ENCODE measurements around the gene LSMEM2.
"Not testable (repeated sequence)": the region's sequence is repeated elsewhere in the genome, so short reads cannot be mapped to it uniquely, and the experiment has no call there.

The LSMEM2 gene

DNA sequence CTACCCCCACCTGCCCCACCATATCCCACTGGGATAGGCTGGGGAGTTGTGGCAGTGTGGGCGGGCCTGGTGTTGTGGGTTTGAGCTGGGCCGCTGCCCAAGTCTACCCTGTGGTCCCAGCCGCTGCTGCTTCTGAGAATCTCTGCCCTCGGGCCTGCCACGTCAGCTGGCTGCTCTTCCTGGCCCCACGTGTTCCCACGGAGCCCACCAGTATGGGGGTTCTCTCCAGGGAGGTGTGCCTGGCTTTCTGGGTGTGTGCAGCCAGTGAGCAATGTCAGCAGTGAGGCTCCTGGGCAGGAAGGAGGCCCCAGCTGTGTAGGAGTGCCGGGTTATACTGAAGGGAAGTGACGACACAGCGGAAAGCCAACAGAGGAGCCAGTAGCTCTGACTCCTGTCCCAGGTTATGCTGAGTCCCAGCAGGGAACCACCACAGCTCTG, 32.4 kb upstream of the LSMEM2 start:
- peak; percentile 66 for DNase-seq

DNA sequence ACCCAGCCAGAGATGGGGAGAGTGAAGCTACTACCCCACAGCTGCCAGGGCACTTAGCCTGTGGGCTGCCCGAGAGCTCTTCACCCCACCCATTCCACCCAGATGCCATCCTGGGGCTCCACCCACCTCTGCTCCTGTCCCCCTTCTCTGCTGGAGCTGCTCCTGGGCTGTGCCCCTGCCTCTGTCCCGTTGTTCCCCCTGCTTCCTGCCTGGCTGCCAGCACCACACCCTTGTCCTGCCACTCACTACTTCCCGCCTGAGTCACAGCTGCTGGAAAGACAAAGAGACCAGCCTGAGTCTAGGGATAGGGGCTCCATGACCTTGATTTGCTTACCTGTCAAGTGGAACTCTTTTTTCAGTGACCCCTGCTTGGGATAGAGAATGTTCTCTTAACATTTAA, 30.5 kb upstream of the LSMEM2 start:
- no peak for DNase-seq

DNA sequence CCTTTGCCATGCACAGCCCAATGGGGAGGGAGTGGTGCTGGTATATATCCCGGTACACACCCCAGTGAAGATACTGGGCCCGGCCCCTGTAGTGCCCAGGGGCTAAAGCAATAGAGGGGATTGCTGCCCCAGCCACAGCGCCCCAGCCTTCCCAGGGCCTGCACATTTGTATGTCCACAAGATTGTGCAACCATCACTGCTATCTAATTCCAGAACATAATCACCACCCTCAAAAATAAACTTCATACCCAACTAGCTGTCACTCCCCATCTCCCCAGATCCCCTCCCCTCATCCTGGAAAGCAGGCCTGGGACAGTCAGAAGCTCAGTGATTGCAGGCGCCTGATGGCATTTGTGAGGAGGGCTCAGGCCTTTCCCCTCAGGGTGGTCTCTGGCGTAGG, 29.4 kb upstream of the LSMEM2 start:
- no peak for DNase-seq

DNA sequence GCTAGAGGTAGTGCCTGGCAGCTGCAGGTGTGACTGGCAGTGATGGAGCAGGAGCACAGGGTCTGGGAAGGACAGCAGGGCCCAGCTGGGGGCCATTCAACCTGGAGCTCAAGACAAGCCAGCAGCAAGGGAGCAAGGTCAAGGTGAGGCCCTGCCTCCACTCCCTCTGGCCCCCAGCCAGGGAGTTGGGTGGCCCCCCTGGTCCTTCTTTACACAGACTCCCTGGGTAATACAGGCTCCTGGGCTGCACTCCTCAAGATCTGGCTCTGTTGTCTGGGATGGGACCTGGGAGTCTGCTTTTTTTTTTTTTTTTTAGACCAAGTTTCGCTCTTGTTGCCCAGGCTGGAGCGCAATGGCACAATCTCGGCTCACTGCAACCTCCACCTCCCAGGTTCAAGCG, 28.4 kb upstream of the LSMEM2 start:
- DNase-seq, result no peak

DNA sequence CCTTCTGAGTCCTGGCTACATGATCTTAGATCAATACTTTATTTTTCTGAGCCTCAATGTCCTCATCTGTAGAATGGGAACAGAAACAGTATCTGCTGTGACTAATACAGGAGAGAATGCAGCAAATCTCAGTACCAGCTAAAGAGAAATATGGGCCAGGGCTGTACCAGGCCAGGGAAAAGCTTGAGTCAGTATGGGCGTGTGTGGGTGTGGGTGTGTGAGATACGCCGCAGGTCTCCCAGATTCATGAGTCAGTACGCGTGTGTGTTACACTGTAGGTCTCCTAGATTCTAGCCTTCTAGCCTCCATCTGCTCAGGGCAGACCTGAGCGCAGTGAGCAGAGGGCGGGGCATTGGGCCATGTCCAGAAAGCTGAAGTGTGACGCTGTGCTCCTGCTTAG, 27.7 kb upstream of the LSMEM2 start:
- no peak for DNase-seq

DNA sequence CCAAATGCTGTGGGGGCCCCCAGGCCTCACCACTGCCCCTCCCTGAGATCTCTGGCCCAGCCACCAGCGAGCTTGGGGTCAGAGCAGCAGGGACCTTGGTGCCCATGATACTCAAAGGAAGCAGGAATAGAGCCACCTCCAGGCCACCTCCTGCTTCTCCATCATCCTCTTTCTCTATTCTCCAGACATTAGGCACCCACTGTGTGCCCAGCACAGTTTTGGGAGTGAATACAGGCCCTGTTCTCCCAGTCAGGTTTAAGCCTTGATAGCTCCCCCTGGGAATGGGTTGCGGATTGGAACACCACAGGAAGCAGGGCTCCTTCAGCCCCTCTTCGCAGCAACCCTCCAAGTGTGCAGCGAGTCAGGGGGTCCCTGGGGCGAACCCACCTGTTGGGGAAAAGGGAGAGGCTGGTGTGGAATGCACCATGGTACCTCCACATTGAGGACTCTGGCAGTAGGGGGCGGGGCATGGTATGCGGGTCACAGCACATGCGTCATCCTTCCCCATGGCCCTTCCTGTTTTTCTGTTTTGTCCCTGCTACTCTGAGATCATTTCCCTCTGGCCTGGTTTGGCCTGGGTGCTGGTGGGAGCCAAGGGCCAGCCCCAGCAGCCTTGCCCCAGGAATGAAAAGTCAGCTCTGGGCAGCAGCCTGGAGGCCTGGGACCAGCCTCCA, 24.2 kb upstream of the LSMEM2 start:
- no peak for DNase-seq

DNA sequence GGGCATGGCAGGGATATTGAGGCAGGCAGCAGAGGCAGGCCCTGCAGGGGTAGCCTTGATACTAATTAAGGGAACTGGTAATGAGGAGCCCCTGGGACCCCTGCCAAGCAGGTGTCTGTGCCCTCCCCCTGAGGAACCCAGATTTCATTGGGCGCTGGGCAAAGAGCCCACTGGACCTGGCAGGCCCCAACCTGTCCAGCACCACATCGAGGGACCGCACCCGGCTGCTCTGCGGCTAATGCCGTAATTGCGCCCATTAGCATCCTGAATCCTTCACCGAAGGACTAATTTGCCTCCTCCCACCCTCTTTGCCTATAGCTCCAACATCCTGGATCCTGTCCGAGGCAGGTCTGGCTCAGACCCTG, 23.7 kb upstream of the LSMEM2 start:
- DNase-seq, result no peak

DNA sequence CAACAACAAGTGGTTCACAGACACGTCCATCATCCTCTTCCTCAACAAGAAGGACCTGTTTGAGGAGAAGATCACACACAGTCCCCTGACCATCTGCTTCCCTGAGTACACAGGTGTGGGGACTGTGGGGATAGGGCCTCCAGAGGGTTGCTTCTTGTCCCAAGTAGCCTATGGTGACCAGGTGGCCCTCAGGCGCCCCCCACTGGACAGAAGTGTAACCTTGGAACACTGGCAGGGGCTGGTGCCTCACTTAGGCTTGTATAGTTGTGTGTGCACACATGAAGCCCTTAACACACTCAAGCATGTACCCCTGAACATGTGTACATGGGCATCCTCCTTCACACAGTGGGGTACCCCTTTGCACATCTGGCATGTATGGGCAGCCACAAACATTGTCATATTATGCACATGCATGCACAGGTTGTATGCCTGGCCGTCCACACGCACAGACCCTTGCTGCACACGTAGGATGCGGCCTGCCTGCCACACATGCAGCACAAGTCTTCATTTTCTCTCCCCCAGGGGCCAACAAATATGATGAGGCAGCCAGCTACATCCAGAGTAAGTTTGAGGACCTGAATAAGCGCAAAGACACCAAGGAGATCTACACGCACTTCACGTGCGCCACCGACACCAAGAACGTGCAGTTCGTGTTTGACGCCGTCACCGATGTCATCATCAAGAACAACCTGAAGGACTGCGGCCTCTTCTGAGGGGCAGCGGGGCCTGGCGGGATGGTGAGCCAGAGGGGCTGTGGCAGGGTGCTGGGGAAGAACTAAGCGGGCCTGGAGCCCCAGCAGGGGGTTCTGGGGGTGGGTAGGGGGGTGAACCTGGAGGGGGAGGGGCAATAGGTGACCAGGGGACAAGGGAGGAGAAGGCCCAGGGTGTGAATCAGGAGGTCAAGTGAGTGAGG, 21.7 kb upstream of the LSMEM2 start:
- DNase-seq, result no peak

DNA sequence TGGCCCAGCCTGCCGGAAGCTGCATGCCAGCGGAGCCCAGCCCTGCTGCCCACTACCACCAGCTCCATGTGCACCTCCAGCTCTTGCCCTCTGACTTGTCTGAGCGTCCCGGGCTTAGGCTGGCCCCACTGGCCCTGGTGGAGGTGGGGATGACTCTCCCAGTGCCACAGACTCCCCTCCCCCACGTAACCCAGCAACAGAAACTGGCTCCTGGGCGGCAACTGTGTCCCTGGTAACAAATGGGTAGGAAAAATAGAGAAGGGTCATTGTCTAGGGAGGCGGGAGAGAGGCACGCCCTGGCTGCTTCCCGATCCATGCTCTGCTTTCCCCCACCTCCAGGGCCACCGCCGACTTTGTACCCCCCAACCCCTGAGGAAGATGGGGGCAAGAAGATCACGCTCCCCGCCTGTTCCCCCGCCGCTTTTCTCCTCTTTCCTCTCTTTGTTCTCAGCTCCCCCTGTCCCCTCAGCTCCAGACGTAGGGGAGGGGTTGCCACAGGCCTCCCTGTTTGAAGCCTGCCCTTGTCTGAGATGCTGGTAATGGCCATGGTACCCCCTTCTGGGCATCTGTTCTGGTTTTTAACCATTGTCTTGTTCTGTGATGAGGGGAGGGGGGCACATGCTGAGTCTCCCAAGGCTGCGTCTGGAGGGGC, 20.7 kb upstream of the LSMEM2 start:
- DNase-seq, result no peak

DNA sequence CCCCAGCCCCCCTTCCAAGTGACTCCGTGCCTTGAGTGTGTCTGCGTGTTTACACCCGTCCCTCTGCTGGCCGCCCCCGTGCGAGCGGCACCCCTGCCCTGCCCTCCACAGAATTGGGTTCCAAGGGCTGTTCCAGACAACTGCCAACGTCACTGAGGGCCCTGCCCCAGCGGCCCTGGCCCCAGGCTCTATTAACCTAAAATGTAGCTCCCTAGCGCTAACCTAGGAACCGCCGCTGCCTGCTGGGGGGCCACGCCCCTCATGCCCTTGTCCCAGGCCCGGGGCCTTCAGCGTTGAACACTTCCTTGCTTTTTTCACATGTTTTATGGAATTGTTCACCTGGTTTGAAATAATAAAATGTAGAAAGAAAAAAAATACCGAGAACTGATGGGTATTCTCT, 19.9 kb upstream of the LSMEM2 start:
- no peak for DNase-seq

DNA sequence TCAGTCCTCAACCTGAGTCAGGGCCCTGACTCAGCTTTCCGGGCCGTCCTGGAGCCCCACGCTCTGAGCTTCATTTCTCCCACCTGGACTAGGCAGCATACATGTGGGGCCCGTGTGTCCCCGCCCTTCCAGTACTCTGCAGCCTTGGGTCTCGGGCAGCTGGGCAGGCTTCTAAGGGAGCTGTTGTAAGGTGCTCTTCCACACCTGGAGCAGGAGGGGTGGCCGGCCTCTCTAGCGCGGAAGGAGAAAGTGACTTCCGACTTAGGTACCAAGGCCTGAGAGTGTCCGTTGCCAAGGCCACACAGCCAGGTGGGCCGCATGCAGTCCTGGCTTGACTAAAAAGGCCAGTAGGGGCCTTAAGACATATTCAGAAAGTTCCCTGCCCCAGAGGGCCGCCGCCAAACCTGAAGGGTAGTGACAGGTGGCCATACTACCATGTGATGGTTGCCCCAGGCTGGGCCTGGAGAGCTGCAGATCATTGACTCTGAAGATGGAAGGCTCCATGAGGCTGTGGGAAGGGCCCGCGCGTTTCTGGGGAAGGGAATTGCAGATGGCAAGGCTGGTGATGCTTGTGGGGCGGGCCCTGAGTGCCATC, 19.4 kb upstream of the LSMEM2 start:
- no peak for DNase-seq

DNA sequence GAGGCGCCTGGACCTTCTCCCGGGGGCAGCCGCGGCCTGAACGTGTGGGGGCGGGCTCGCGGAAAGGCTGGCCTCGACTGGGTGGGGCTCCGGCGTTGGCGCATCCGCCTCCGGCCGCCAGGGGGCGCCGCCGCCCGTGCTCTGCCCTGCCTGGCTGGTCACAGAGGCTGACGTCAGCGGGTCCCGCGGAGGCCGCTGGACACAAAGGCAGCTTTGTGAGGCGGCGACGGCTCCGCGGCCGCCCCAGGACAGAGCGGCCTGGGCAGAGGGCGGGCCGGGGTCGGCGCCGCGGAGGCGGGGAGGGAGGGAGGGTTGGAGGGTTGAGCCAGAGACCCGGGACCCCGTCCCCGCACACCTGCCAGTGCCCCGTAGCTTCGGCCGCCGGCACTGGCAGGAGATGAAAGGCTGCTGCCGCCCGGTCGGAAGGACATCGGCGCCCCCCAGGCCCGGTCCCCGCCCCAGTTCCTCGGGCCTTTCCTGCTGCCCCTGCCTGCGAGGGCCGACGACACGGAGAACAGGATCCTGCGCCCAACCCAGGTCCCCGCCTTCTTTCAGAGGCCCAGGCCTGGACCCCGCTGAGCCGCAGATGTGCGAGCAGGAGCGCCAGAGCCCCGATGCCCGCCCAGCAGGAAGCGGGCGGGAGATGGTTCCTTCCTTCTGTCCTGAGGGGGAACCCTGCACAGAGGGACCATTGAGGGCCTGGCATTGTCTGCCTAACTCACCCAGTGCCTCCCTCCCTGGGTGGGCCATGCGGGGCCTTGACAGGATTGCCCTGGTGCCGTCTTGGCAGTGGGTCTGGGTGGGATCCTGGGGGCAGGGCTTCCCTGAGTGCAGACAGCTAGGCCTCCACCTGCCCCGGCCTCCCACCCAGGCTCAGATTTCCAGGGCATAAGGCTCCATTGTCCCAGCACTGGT, 18.6 kb upstream of the LSMEM2 start:
- peak; percentile 70 for DNase-seq

DNA sequence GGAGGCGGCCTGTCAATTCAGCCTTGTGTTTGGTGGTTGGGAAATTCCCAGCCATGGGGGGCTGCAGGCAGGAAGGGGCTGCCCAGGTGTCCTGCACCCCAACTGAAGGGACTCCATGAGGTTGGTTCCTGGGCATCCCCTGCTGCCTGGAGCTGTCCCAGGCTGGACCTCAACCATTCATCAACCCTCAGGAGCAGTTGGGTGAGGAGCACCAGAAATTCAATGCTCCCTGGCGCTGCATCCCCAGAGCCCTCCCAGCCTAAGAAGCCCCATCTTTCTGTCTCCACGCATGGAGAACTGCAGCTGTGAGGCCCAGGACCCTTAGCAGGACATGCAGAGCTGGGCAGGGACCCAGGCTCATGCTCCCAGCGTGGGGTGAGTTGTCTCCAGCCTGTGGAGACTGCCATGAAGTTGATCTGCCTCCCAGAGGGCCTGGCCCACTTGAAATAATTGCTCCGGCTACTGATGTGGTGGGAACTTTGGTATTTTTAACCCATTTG, 17.9 kb upstream of the LSMEM2 start:
- no peak for DNase-seq

DNA sequence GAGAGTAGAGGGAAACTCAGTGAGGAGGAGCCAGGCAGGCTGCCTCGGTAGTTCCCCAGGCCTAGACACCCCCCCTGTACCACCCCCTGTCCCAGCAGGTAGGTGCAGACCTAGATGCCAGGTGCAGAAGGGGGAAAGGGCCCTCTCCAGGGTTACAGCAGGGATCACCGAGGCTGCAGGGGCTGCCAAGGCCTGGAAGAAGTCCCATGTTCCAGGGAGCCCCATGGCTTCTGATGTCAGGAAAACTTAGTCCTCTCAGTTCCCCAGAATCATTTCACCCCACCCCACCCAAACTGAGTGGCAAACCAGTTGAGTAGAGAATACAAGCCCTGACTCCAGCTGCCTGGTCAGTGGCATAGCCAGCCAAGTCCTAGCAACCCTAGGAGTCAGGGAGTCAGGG, 17.4 kb upstream of the LSMEM2 start:
- no peak for DNase-seq

DNA sequence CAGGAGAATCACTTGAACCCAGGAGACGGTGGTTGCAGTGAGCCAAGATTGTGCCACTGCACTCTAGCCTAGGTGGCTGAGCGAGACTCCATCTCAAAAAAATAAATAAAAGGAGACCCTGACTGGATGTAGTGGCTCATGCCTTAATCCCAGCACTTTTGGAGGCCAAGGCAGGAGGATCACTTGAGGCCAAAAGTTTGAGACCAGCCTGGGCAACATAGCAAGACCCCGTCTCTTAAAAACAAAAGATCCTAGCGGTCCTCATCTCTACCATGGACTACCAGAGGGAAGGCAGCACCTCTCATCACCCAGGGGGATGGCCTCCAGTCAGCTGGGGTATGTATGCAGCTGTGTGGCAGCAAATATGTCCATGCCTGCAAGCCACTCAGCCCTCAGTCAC, 16.7 kb upstream of the LSMEM2 start:
- DNase-seq, result not testable (repeated sequence)

DNA sequence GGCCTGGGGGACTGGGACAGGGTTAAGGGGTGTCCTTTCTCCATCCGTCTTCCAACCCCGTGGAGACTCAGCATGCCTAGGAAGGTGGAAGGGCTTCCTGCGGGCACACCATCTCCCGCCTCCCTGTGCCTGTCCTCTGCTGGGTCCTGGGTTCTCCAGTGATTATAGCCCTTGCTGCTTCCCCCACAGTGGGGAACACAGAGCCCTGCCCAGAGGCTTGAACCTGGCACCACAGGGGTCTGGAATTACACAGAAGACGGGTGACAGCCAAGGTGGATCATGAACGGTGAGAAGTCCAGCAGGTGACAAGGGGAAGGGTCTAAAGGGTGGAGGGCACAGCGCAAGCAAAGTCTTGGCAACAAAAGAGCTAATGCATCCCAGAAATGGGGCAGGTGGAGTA, 16.1 kb upstream of the LSMEM2 start:
- DNase-seq, result no peak

DNA sequence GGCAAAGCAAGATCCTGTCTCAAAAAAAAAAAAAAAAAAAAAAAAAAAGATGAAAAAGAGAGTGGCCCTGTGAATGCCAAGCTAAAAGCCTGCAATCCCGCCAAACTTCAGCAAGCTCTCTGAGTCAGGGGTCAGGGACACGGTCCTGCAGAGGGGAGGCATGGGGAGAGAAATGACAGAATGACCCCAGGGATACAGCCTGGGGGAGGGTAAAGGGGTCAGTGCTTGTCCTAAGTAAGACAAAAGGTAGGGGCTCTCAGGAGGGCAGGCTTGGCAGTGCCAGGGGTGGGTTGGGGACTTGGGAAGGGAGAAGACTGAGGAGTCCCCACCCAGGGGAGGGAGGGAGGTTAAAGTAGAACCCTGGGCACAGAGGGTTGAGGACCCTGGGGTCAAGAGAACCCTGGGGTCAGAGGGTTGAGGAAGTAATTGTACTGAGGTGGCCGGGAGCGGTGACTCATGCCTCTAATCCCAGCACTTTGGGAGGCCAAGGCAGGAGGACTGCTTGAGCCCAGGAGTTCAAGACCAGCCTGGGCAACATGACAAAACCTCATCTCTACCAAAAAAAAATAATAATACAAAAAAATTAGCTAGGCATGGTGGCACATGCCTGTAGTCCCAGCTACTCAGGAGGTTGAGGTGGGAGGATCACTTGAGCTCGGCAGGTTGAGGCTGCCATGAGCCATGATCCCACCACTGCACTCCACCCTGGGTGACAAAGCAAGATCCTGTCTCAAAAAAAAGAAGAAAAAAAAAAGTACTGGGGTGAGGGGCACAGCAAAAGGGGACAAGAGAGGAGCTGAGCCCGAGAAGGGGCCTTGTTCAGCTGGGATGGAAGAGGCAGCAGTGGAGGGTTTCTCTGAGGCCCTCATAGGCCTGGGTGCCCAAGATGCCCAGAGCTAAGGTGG, 15.2 kb upstream of the LSMEM2 start:
- no peak for DNase-seq

DNA sequence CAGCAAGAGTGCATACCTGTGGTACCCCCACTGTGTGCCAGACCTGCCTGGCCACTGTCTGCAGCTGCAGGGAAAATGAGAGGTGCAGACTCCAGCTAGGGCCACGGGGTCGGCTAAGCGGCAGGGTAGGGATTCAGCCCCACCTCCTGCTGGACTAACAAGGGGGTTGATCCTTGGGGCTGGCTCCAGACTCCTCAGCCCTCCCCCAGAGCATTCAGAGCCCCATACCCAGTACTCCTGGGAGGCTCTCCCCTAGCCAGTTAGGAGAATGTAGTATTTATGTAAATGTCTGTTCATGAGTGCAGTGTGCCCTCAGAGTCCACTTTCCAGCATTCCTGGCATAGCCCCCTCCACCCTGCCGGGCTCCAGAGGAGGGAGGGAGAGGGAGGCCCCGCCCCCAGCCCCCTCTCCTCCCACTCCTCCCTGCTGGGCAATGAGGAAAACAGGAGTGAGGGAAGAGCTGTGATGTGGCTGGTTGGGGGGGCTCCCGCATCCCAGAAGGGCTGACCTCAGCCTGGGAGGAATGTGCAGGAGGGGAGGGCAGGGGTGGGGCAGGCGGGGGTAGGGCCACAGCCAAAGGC, 14.4 kb upstream of the LSMEM2 start:
- DNase-seq, result no peak

DNA sequence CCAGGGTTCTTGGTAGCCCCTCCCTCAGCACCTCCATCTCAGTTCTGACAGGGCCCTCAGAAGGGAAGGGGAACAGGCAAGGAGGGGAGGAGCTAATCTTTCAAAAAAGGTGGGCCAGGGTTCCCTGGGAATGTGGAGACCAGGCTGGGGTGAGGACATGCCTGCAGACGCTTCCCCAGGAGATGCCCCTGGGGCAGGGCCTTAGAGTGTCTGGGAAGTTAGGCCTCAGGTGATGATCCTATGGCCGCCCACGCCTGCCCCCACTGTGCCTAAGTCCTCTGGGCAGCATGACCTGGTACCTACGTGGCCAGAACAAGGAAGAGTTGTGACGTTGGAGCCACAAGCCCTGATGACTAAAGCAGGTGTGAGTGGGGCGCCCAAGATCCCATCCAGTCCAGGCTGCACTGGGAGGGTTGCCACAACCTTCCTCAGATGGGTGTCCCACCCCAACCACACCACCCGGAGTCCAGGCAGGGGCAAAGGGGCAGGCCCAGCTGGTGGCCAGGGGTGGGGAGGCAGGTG, 13.9 kb upstream of the LSMEM2 start:
- DNase-seq, result no peak

DNA sequence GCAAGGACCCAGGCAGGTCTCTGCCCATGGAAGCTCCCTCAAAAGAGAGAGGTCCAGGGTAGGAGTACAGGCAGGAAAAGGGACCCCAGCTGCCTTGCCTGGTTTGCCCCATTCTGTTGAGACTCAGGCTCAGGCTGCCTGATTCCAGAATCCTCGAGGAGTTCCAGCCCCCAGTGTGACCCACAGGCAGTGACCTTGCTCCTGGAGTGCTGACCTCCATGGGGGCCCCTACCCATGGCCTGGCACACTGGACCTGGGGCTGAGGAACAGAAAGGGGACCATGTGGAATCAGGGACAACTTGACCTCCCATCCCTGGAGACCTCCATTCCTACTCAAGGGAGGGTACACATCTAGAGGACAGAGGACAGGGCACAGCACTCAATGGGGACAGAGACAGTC, 13.3 kb upstream of the LSMEM2 start:
- no peak for DNase-seq

DNA sequence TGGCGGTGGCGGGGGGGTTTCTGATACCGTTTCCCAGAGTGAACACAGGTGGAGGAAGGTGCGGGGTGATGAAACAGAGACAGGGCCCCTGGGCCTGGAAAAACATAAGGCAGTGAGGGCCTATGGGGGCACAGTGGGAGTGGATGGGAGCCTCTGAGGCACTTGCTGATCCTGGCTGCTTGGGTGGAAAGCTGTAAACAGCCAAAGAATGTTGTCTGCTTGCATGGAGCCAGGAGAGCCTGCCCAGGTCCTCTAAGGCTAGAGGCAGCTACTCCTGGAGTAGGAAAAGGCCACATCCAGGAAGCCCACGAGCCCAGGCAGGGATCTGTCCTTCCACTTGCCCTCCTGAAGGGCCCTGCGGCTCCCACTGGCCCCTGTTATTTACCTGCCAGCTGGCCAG, 12.9 kb upstream of the LSMEM2 start:
- no peak for DNase-seq
